ENCODE data around the gene TNRC6B. TPM values are rescaled to one million over a fixed set of nuclear protein-coding genes. Genes with fewer than 3 reads are reported as not detected.

TNRC6B gene
- total and polyA plus RNA-seq, 2 of the 13 experiments (the other 11 are each of a cell fraction or from before 2014, with no cell fraction given) = 8.9 to 13.2 TPM

- BruUV-seq (replicated peaks) = no TSS peak
- in situ Hi-C loops (cut with HindIII; ENCODE audit: extremely low pct_ligation_motif_present, low pct_unique_long_range_greater_than_20kb) = no loop called here
- H3K36me3 ChIP-seq (replicated peaks in 1 of 2; ENCODE audit: control insufficient read depth in 1 of 2, insufficient read depth in 2 of 2, low read length in 2 of 2) = peaks cover 7 to 52% of the 10 kb centered on the region in 2 experiments
Observed at GRCh38 chr22:40320687-40321086, 143.0 kb downstream of the TNRC6B start.

GRCh38 chr22:40322021-40322420, 144.3 kb downstream of the TNRC6B start:
- Histone ChIP-seq H3K4me2 (ENCODE audit: low read depth, low read length) (no peak overlapping the region), H3K36me3 (replicated peaks in 1 of 2; ENCODE audit: control insufficient read depth in 1 of 2, insufficient read depth in 2 of 2, low read length in 2 of 2) (peaks cover 7 to 40% of the 10 kb centered on the region in 2 experiments), H2AFZ (ENCODE audit: low read length) (no peak overlapping the region), H3K4me1 (ENCODE audit: insufficient read depth, low read length) (no peaks in the 10 kb centered on the region), H4K20me1 (ENCODE audit: insufficient read depth, low read length) (no peaks in the 10 kb centered on the region), H3K9me3 (ENCODE audit: low read length) (no peaks in the 10 kb centered on the region), H3K27ac (ENCODE audit: extremely low read length, insufficient read depth, low read length) (no peak overlapping the region), H3K4me3 (replicated peaks in 1 of 3; ENCODE audit: insufficient read depth in 1 of 3, low read depth in 2 of 3, low read length in 3 of 3) (no peak overlapping the region), H3K79me2 (ENCODE audit: insufficient read depth, low read length) (no peaks in the 10 kb centered on the region), H3K27me3 (ENCODE audit: control insufficient read depth in 1 of 2, insufficient read depth in 2 of 2, low read length in 2 of 2) (no peaks in the 10 kb centered on the region), H3K9ac (ENCODE audit: insufficient read depth, low read depth, low read length) (no peak overlapping the region)
- no peak for TF ChIP-seq ZNF224 (CRISPR knock-in tag; IDR thresholded peaks at IDR 0.05)
- TF ChIP-seq RCOR2 (CRISPR knock-in tag; IDR thresholded peaks at IDR 0.05) = no peak
- no peak for TF ChIP-seq BCL3 (CRISPR knock-in tag; IDR thresholded peaks at IDR 0.05)
- TF ChIP-seq JUN (CRISPR knock-in tag; IDR thresholded peaks at IDR 0.05) = no peak
- BruUV-seq (replicated peaks) = no TSS peak
- CTCF ChIA-PET (ENCODE audit: low intra/inter-chr PET ratio, low total read pairs) = no interaction called here
- POLR2A ChIA-PET = no interaction called here
- FAIRE-seq = no peak
- ATAC-seq = no peak
- 94% methylated on average over 5 of the region's 5 CpGs for WGBS (ENCODE audit: low lambda C conversion rate)
- in situ Hi-C loops (cut with HindIII; ENCODE audit: extremely low pct_ligation_motif_present, low pct_unique_long_range_greater_than_20kb) = no loop called here
- DNase-seq (ENCODE audit: low spot score) = no peak
- intact Hi-C loops (cut with micrococcal nuclease; ENCODE audit: unreplicated experiment) = no loop called here

More at GRCh38 chr22:40320687-40321086, 143.0 kb downstream of the TNRC6B start:
- Histone ChIP-seq H3K9ac (ENCODE audit: insufficient read depth, low read depth, low read length) (no peak overlapping the region), H3K9me3 (ENCODE audit: low read length) (no peaks in the 10 kb centered on the region), H3K4me2 (ENCODE audit: low read depth, low read length) (no peak overlapping the region), H3K4me1 (ENCODE audit: insufficient read depth, low read length) (no peaks in the 10 kb centered on the region), H4K20me1 (ENCODE audit: insufficient read depth, low read length) (no peaks in the 10 kb centered on the region), H3K4me3 (replicated peaks in 1 of 3; ENCODE audit: insufficient read depth in 1 of 3, low read depth in 2 of 3, low read length in 3 of 3) (no peak overlapping the region), H3K27ac (ENCODE audit: extremely low read length, insufficient read depth, low read length) (no peak overlapping the region), H2AFZ (ENCODE audit: low read length) (no peak overlapping the region), H3K27me3 (ENCODE audit: control insufficient read depth in 1 of 2, insufficient read depth in 2 of 2, low read length in 2 of 2) (no peaks in the 10 kb centered on the region), H3K79me2 (ENCODE audit: insufficient read depth, low read length) (no peaks in the 10 kb centered on the region)
- no peak for DNase-seq (ENCODE audit: low spot score)
- intact Hi-C loops (cut with micrococcal nuclease; ENCODE audit: unreplicated experiment) = no loop called here
- POLR2A ChIA-PET = no interaction called here
- CTCF ChIA-PET (ENCODE audit: low intra/inter-chr PET ratio, low total read pairs) = no interaction called here
- TF ChIP-seq RAD21 (CRISPR knock-in tag; IDR thresholded peaks at IDR 0.05) (no peak), ZNF121 (CRISPR knock-in tag; IDR thresholded peaks at IDR 0.05) (no peak)
- FAIRE-seq = no peak
- no peak for ATAC-seq
